Activated gamma-delta T cell (primary cell): Measurements from ENCODE around the gene VCP.

Experiments used
- DNase-seq: peaks from one replicate; lab custom pipeline; 2025; lab: John Stamatoyannopoulos, UW
- total RNA-seq, 2 donors: gene quantifications; one replicate each; lab custom pipeline; 2026; lab: John Stamatoyannopoulos, UW

VCP gene
- 316 to 366 reads per million in 2 donors for total RNA-seq

DNA sequence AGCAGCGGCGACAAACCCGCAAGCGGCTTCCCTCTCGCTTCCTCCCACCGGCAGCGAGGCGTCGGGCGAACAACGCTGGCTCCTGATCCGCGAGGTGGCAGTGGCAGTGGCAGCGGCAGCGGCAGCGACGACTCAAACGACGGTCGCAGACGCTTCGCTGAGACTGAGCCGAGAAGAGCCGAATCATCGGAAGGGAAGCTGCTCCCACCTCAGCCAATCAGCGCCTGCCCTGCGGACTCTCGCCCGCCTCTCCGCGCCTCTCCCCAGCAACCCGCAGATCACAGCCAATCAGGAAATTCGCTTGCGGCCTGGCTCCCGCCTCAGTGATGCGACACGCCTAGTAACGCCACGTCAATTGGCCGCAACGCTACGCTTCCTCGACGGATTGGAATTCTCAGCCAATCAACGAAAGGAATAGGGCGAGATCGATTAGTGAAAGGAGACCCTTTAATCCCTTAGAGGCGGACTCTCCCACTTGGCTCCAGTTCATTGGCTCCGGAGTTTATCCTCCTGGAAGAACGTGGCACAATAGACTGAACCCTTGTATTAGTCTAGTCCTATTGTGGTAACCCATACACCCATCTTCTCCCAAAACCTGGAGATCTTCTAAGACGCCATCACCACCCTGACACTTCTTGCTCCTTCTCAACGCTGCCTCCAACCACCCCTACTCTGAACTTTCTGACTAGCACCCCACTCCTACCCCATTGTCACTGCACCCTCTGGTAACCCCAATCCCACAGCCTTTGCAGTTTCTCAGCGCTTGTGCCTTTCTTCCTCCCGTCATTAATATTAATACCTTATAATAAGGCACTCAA lies at the start of gene VCP:
Gene VCP (minus strand): TSS at position 165 of the 818 bp plus-strand sequence. CDS start 272 bp downstream, outside the sequence.
- DNase-seq = peak; percentile 87

DNA sequence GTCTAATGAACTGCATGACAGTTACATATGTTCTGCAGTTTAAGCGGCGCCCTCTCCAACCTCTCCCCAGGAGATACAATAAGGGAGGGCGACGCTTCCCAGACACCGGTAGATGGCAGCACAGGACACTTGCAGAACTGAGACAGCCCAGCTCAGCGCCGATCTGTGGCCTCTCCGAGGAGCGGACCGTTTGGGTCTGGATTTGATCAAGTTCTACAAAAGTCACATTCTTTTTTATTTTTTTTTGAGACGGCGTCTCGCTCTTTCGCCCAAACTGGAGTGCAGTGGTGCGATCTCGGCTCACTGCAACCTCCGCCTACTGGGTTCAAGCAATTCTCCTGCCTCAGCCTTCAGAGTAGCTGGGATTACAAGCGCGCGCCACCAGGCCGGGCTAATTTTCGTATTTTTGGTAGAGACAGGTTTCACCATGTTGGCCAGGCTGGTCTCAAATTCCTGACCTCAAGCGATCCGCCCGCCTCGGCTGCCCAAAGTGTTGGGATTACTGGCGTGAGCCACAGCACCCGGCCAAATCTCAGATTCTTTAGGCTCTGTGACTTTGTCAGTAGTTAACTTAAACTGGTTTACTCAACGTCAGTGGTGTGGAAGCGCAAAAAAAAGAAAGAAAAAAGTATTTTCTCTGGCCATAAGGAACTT lies 44.6 kb upstream of the VCP start:
- no peak for DNase-seq

DNA sequence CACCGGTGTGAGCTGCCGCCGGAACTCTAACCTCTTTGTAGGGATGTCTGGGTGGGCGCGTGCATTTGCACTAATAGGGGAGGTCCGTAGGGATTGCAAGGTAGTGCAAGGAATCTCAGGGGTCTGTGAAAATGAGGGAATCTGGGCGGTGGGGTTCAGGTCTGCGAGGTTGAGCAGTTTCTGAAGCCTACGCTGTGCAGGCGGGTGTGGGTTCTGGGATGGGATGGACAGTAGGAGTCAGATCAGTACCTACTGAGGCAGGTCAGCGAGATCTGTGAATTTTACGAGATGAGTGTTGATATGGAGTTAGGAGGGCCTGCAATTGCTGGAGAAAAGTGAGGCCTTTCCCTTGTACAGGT lies 44.1 kb upstream of the VCP start:
- DNase-seq = no peak

DNA sequence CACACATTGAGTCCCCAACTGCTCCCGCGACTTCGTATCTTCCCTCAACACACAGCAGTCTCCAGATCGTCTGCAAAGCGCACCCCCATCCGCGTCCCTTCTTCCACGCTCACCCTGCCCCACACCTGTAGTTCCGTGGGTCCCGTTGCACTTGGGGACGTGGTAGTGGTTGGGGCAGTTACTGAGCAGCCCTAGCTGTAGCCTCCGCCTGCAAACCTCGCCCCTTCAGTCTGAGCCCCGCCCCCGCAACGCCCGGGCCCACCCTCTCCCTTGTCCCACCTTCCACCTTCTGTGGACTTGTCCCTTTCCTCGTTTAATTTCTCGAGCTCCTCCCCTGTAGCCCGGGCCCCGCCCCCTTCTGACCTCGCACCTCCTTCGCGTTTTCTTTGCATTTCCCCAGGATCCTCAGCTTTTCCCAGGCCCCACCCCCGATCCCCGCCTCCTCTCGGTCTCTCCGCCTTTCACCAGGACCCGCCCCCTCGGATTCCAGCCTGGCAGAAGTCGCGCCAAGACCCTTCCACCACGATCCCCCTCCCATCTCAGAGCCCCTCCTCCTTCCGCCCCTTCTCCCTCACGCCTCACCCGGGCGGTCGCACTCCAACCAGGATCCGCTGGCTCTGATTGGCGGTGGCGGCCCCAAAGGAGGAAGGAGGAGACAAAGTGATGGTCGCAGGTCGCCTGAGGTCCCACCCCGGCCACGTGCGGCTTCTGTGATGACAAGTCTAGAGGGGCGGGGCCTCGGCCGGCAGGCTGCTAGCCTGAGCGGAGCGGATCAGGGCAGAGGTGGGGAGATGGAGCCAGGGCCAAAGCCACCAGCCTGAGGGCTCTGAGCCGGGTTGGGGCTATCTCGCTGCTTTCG lies 43.5 kb upstream of the VCP start, which contains the start of gene ATOSB:
Gene ATOSB (minus strand): TSS at position 183 of the 859 bp plus-strand sequence. CDS start 7,588 bp downstream, outside the sequence.
- peak; percentile 88 for DNase-seq

DNA sequence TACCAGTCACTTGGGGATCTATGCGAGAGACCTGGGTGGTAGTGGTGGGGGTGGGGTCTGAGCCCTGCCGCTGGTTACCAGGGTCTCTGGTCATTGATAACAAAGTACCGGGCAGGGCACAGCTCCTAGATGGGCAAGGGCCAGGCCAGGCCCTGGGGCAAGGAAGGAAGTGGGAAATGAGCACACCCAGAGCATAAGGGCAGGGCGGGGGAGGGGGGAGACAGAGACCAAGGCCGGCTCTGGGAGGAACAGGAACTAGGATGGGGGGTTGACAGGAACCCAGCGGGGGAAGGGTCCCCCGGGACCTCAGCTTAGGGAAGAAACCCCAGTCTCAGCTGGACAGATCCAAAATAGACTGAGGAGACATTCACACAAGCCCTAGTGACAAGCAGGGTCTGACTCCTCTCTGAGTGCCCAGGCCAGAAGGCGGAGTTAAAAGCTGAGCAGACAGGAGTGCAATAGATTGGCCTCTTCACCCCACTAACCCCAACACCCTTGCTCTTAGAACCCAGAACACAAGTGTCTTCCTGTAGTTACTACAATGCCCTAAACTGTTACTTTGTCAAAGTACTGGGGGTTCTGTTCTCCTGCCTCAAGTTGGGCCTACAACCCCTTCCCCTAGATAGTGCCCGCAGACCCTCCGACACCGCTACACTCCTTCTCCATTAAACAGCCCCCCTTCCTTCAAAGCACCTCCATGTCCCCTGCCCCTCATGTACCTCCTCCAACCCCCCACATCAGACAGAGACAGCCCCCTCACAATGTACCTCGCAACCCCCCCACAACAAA lies 42.6 kb upstream of the VCP start:
- no peak for DNase-seq

DNA sequence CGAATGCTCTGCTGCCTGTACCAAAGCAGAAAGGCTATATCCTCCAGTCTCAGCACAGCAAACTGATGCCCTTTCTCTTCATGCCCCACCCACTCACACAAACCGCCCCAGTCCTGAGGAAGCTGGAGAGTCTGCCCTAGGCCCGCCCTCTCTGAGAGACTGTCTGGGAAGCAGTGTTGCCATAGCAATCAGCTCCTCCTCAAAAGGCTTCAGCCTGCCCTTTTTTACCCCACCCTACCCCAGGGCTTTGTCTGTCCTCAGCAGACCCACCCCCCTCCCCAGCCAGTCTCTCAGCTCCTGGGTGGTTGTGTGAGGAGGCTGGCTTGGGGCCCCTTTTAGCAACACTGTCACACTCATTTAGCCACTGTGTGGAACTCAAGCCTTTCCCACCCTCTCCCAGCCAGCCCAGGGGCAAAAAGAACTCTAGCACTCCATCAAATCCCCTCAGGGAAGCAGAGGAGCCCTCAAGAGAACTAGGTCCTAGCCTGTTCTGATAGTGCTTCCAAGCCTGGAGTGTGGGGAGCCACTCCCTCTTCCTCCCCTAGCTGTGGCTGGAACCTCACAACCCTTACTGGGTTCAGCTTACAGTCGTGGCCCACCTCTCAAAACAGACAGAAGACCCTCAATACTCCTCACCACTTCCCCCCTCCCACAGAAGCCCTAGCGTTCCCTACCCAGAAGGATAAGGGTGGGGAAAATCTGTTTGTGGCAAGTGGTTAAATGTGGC lies 41.9 kb upstream of the VCP start:
- no peak for DNase-seq

DNA sequence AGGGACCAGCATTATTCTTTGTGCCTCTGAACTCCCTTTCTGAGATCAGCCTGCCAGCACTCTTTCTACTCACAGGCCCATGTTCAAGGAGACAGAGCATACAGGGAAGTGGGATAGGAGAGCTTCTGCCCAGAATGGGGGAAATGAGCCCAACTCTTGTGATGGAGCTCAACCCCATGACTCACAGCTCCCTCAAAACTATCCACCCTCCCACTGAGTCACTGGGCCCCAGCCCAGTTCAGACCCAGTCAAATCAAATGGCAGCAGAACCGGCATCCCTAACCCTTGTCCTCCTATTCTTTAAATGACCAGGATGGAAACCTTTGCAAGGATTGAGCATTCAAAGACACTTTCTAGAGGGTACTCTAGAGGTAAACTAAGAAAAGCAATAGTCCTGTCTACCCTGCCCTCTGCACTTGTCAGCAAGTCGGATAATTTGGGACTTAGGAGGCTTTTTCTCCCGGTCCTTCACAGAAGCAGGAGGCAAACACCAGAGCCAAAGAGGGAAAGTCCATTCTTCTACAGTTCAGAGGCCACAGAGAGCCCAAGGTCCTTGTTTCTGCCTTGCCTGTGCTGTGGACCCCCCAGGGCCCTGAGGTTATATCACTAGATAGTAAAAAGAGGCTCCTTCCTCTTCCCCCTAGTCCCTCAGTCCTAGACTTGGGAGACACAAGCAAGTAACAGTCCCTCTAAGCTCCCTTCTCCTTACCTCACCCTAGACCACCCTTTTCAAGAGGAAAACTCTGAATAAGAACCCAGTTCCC lies 40.0 kb upstream of the VCP start:
- no peak for DNase-seq

DNA sequence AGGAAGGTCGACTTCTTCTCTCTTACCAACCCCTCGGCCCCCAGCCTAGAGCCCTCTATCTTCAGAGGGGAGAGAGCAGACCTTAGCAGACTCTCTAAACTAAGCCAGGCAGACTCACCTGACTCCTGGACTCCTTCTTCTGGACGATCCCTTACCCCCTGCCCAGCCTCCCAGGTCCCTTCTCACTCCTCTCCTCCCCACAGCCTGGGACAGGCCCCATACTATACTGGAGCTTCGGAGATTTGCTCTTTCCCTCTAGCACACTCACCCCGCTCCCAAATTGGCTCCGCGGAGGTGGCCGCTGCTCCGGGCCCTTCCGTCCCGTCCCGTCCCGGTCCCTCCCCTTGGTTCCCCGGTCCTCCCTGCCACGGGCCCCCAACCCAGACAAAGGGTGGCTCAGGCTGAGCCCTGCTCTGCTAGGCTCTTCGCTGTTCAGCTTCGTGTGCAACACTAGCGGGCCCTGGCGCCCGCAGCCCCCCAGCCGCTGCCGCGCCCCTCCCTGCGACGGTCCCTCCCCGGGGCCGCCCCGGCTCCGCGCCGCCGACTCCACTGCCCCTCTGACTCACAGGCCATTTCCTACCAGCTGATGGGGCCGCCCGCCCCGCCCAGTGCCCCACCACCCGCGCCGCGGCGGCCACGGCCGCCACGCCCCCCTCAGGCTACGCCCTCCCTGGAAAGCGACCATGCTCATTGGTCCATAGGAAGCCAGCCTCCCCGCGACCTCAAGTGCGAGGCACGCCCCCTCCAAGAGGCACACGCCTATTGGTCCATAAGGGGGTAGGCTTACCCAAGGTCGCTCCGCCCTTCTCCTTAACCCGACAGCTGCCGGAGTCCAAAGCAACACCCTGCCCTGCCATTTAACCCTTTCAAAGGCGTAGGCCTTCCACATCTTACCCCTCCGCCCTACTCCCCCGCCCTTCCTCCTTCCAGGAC lies 38.8 kb upstream of the VCP start:
- DNase-seq = peak; percentile 93

DNA sequence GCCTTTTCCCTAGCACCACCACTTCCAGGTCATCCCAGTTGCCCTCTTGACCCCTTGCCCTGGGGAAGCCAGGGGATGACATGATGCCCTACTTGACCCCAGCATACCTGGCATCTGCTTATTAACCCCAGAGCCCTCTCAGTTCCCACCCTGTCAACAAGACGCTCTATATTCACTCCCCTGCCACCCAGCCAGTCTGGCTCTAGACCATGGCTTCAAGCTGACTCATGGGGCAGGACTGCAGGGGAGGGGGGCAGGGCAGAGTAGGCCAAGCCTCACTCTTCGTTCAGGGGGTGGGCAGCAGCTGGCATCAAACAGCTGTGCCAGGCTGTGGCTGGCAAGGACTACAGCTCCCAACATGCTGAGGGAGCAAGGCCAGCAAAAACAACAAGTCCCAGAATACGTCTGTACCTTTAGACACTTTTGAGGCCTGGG lies 37.9 kb upstream of the VCP start:
- no peak for DNase-seq

DNA sequence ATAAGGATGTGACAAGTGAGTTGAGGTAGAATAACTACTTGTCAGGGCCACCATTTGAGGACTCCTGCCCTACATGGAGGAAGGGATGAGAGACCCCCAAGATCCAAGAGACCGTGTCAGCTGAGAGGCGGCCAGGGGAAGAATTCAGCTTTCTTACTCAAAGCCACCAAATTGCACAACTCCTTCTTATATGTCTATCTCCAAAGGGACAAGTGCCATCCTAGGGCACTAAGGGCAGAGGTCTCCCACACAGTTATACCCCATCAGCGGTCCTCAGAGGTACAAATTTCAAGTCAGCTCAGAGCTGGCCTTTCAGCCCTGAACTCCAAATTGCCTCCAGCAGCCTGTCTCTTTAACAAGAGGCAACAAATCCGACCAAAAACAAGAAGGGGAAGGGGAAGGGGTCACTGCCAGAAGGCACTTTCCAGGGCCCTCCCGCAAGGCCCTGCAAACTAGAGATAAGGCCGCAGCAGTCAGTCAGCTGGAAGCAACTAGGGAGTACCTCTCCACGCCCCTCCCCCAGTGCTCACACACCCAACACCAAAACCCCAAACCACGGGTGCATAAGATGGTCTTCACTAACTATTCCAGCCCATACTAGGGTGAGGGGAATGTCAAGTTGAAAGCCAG lies 36.6 kb upstream of the VCP start:
- no peak for DNase-seq

DNA sequence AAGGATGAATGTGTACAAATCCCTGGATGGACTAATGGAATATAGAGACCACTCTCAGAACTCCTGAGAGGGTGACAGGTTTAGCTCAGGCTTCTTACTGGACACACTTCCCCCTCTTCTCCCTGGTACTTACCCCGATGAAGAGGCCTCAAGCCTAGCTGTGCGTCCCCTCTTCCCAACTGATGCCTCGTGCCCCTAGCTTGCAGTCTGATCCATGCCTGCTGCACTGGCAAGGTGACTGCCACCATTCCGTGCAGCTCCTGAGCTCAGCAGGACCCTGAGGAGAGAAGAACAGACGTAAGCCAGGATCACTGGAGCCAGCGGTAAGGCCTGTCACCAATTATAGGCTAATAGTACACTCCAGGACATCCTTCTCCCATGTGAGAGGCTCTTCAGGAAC lies 36.0 kb upstream of the VCP start:
- no peak for DNase-seq

DNA sequence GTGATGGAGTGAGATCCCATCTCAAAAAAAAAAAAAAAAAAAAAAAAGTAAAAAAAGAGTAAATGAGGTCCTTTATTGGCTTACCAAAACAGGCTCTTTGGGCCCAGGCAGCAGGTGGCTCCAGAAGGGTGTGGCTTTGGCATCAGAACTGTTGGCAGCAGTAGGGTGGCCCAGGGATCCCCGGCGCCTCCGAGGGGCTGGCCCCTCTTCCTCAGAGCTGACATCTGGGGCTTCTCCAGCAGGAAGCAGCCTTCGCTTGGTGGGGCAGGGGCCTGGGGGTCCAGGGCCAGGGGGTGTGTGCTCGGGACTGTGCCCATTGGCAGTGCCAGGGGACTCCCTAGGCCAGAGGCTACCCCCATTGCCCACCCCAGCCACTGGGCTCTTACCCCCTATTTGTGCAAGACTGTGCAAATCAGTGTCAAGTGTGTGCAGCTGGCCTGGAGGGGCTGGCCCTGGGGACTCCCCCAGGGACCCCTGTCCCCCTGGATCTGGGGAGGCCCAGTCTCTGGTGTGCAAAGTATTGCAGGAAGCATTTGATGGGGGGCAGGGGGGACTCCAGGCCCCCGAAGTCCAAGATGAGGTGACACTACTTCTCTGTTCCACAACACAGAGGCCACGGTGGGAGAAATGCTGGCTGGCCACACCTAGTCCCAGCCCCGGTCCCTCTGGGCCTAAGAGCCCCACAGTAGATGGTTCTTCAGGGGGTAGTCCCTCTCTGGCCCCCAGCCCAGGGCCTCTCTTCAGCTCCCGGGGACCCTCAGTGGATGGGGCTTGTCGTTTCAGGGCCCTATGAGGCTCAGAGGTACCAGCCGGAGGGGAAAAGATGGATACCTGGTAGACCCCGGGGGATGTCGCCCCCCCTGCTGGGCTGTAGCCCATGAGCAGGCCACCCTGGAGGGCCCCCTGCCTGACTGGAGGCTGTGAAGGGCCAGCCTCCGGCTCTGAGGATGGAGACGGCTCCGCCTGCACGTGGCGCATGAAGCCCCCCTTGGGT lies 35.2 kb upstream of the VCP start:
- no peak for DNase-seq

DNA sequence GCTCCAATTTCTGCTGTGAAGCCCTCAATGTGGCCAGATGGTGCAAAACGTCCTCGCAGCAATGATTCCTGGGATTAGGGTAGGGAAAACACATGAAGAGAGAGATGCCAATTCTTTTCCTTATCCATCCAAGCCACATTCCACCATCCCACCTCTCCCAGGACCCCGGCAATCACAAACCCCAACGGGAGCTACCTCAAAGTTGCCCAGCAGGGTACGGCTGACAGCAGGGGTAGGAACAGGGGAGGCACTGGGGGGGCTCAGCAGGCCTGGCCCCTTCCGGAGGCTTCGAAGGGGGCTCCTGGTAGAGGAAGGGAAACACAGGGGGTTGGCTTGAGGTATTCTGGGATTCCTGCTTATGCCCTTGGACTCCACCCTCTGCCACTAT lies 33.9 kb upstream of the VCP start:
- no peak for DNase-seq

DNA sequence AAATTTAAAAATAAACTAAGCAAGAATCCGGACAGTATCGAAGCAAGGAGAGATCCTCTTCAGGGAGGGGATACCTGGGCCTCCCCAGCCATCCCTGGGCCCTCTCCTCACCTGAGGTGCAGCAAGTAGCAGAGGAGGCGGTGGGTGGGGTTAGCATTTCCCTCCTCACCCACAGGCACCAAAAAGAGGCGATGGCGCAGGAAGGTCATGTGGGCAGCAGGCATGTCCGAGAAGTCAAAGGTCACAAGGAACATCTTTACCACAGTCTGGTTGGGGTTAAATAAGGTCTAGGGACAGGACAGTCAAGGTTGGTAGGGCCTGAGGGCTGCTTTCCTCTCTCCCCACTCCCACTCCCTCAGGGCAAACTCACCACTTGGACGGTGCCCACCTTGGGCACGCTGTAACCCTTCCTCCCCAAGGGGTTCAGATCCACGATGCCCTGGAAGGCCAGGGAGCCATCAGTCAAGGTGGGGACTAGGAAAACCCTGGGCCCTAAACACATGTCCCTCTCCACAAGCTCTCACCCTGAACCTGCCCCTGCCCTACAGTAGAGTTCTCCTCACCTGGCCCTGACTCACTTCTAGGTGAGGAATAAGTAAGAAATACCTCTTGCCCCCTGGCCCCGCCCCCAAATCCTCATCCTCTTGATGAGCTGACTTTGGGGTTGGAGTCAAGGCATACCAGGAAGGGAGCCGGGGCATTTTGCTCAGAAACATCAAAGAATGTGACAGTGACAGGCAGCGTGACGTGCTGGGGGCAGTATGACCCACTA lies 33.3 kb upstream of the VCP start:
- no peak for DNase-seq

DNA sequence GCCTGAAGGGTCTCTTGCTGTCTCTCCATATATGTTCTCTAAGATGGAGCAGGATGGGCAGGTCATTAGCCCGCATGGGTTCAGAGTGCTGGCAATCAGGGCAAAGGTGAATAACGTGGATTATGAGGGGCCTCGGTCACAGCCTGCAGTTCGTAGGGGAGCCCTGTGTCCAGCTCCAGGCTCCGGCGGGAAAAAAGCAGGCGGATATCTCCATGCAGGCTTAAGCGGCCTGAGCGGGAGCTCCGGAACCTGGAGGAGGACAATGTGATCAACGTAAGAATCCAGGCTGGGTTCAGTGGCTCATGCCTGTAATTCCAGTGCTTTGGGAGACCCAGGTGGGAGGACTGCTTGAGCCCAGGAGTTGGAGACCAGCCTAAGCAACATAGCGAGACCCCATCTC lies 32.7 kb upstream of the VCP start:
- DNase-seq = no peak

DNA sequence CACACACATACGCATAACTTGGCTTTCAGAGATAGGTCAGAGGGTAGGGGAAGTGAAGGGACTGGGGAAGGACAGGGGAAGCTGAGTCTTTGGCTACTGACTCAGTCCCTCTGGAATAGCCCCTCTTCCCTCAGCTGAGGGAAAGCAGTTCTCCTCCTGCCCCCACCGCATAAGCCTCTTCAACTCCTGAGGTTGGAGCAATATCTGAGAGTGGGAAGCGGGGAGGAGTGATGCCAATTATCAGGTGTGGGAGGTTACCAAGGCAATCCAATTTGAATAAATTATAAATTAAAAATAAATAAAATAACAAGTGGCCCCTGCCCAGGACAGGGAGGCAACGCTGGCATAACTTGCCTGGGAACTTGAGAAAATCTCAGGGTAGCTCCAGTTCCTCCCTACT lies 32.2 kb upstream of the VCP start:
- DNase-seq = no peak
